ENCODE data around the gene THSD7A.

THSD7A gene

DNA sequence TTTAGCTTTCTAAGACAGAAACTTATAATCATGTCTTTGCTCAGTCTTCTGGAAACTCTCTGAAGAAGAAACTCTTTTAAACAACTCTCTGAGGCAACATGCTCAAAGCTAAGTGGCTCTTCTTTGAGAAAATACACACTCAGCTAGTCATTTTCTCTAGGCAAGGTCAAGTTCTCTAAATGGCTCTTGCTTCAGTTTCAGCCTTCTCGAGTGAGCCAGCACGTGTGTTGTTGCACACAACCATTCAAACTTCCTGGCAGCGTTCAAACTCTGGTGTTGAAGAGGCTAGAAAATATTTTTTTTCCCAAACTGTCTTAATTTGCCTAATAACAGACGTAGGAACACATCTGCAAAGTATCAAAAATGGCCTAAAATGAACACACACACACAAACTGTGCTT lies 129.1 kb downstream of the THSD7A start:
- Histone ChIP-seq H4K20me1 (ENCODE audit: insufficient read depth, low read length) (no peaks in the 10 kb centered on the region), H2AFZ (ENCODE audit: low read depth, low read length) (peak overlapping the region; percentile 69; the same call in 1 of the 2 replicates), H3K4me2 (ENCODE audit: low read length) (no peak overlapping the region), H3K4me3 (ENCODE audit: low read length) (no peak overlapping the region), H3K79me2 (ENCODE audit: low read length) (no peaks in the 10 kb centered on the region), H3K4me1 (ENCODE audit: low read length) (peaks cover 18% of the 10 kb centered on the region), H3K9ac (ENCODE audit: low read length) (no peak overlapping the region), H3K36me3 (replicated peaks; ENCODE audit: low read depth, low read length) (no peaks in the 10 kb centered on the region), H3K9me3 (ENCODE audit: insufficient read depth, low read length) (no peaks in the 10 kb centered on the region), H3K27ac (ENCODE audit: low read length) (no peak overlapping the region), H3K27me3 (ENCODE audit: low read depth, low read length) (no peaks in the 10 kb centered on the region)
- TF ChIP-seq, protein P1, sequence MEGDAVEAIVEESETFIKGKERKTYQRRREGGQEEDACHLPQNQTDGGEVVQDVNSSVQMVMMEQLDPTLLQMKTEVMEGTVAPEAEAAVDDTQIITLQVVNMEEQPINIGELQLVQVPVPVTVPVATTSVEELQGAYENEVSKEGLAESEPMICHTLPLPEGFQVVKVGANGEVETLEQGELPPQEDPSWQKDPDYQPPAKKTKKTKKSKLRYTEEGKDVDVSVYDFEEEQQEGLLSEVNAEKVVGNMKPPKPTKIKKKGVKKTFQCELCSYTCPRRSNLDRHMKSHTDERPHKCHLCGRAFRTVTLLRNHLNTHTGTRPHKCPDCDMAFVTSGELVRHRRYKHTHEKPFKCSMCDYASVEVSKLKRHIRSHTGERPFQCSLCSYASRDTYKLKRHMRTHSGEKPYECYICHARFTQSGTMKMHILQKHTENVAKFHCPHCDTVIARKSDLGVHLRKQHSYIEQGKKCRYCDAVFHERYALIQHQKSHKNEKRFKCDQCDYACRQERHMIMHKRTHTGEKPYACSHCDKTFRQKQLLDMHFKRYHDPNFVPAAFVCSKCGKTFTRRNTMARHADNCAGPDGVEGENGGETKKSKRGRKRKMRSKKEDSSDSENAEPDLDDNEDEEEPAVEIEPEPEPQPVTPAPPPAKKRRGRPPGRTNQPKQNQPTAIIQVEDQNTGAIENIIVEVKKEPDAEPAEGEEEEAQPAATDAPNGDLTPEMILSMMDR (IDR thresholded peaks at IDR 0.05; ENCODE audit: low read depth, low read length) = no peak
- no peak for TF ChIP-seq EZH2phosphoT487 (IDR thresholded peaks at IDR 0.05; ENCODE audit: low read depth)

DNA sequence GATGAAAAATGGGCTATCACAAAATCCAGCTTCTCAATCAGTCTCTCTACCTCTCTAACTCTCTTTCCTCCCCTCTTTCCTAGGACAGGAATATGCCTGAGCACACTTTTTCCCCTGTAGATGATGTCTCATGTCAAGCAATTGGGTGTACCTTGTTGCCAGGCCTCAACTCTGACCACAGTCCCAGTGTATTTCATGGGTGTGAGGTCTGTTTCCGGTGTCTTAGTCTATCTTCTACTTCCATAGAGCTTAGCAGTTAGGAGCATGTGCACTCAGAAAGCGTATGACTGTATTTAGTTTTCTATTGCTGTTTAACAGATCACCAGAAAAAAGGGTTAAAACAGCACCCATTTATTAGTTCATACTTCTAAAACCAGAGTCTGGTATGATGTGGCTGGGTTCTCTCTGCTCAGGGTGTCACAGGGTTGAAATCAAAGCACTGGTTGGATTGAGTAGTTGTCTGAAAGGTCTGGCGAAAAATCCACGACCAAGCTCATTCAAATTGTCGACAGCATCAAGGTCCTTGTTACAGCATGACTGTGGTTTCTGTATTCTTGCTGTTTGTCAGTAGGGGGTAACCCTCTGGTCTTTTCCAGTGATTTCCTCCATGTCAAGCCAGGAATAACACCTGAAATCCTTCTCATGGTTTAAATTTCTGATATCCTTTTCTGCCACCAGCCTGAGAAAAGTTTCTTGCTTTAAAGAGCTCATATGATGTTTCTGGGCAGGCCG lies 130.0 kb downstream of the THSD7A start:
- no peak overlapping the region for H3K4me3 ChIP-seq (ENCODE audit: low read length)
- H3K4me2 ChIP-seq (ENCODE audit: low read length) = no peak overlapping the region
- no peaks in the 10 kb centered on the region for H4K20me1 ChIP-seq (ENCODE audit: insufficient read depth, low read length)
- TF ChIP-seq, protein P1 (IDR thresholded peaks at IDR 0.05; ENCODE audit: low read depth, low read length) = no peak
- TF ChIP-seq EZH2phosphoT487 (IDR thresholded peaks at IDR 0.05; ENCODE audit: low read depth) = no peak
- H3K36me3 ChIP-seq (replicated peaks; ENCODE audit: low read depth, low read length) = no peaks in the 10 kb centered on the region
- no peak overlapping the region for H3K27ac ChIP-seq (ENCODE audit: low read length)
- H2AFZ ChIP-seq (ENCODE audit: low read depth, low read length) = no peak overlapping the region
- H3K9me3 ChIP-seq (ENCODE audit: insufficient read depth, low read length) = no peaks in the 10 kb centered on the region
- no peaks in the 10 kb centered on the region for H3K27me3 ChIP-seq (ENCODE audit: low read depth, low read length)
- H3K79me2 ChIP-seq (ENCODE audit: low read length) = no peaks in the 10 kb centered on the region
- H3K9ac ChIP-seq (ENCODE audit: low read length) = no peak overlapping the region
- peaks cover 18% of the 10 kb centered on the region for H3K4me1 ChIP-seq (ENCODE audit: low read length)

DNA sequence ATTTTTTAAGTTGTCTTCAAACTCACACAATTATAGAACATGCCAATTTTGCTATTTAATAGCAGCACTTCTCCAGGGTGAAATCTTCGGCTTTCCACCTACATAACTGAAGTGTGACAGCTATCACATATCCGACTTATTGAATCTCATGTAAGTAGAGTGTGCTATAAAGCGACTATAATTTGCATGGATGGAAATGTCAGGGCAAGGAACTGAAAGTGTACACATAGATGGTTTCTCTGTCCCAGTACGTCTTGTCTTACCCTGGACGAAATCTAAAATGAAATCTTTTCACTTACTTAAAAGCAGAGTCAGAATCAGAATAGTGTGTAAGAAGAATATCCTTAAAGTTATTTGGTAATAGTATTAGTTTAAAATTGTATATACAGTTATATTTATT lies 132.3 kb downstream of the THSD7A start:
- Histone ChIP-seq H3K4me2 (ENCODE audit: low read length) (peak overlapping the region; percentile 22; the same call in 1 of the 2 replicates), H4K20me1 (ENCODE audit: insufficient read depth, low read length) (no peaks in the 10 kb centered on the region), H3K4me3 (ENCODE audit: low read length) (no peak overlapping the region), H3K9ac (ENCODE audit: low read length) (no peak overlapping the region), H3K27me3 (ENCODE audit: low read depth, low read length) (no peaks in the 10 kb centered on the region), H2AFZ (ENCODE audit: low read depth, low read length) (no peak overlapping the region), H3K79me2 (ENCODE audit: low read length) (no peaks in the 10 kb centered on the region), H3K36me3 (replicated peaks; ENCODE audit: low read depth, low read length) (no peaks in the 10 kb centered on the region), H3K4me1 (ENCODE audit: low read length) (peaks cover 18% of the 10 kb centered on the region), H3K9me3 (ENCODE audit: insufficient read depth, low read length) (no peaks in the 10 kb centered on the region), H3K27ac (ENCODE audit: low read length) (no peak overlapping the region)
- TF ChIP-seq EZH2phosphoT487 (IDR thresholded peaks at IDR 0.05; ENCODE audit: low read depth) = no peak
- TF ChIP-seq, protein P1 (IDR thresholded peaks at IDR 0.05; ENCODE audit: low read depth, low read length) = no peak

DNA sequence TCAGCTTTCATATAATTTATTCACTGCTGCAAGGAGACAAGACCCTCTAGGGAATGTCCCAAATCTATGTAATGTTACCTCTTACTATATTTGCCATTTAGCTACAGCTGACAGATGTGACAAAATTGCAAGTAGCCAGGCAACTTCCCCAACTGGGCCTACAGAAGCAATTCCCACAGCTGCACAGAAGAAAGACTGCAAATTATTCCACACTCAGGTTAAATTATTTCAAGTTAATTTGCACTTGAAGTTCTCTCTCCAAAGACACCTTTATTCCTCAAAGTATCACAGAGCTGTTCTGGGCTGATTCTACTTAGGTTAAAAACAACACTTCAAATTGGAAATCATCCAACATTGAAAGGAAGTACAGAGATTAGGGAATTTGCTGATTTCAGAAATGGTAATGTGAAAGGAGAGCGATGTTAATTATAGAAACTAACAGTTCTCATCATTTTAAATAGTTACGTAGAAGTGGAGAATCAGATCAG lies 133.6 kb downstream of the THSD7A start:
- TF ChIP-seq EZH2phosphoT487 (IDR thresholded peaks at IDR 0.05; ENCODE audit: low read depth) = no peak
- TF ChIP-seq, protein P1 (IDR thresholded peaks at IDR 0.05; ENCODE audit: low read depth, low read length) = no peak
- Histone ChIP-seq H4K20me1 (ENCODE audit: insufficient read depth, low read length) (no peaks in the 10 kb centered on the region), H3K36me3 (replicated peaks; ENCODE audit: low read depth, low read length) (no peaks in the 10 kb centered on the region), H3K4me1 (ENCODE audit: low read length) (peaks cover 18% of the 10 kb centered on the region), H3K9me3 (ENCODE audit: insufficient read depth, low read length) (no peaks in the 10 kb centered on the region), H3K27ac (ENCODE audit: low read length) (no peak overlapping the region), H3K4me3 (ENCODE audit: low read length) (no peak overlapping the region), H3K27me3 (ENCODE audit: low read depth, low read length) (no peaks in the 10 kb centered on the region), H3K9ac (ENCODE audit: low read length) (no peak overlapping the region), H3K4me2 (ENCODE audit: low read length) (no peak overlapping the region), H3K79me2 (ENCODE audit: low read length) (no peaks in the 10 kb centered on the region), H2AFZ (ENCODE audit: low read depth, low read length) (no peak overlapping the region)
